GM23248 (cell line): ENCODE data around the gene TNIP1. TPM values are rescaled to one million over a fixed set of nuclear protein-coding genes. Genes with fewer than 3 reads are reported as not detected.

Experiments
- DNase-seq: peaks from one replicate; pipeline ENCODE4 v3.0.0-alpha.2; 2015
- H2AFZ ChIP-seq: fragments of 200-600 bp; sonication (generic); 2 replicates; pipeline ENCODE4 v1.6.1; 2016; ENCODE audit warnings: antibody characterized with exemption
- H3F3A ChIP-seq: fragments of 200-600 bp; sonication (generic); 2 replicates; pipeline ENCODE4 v1.6.1; 2016; ENCODE audit warnings: mild to moderate bottlenecking, antibody characterized with exemption, mixed run types; ENCODE audit not compliant: insufficient read depth
- H3K27ac ChIP-seq: fragments of 200-600 bp; sonication (generic); 2 replicates; pipeline ENCODE4 v1.5.1; 2016; ENCODE audit warnings: mild to moderate bottlenecking
- H3K27me3 ChIP-seq: fragments of 200-600 bp; sonication (generic); replicated peaks from 2 replicates; pipeline ENCODE4 v1.6.1; 2016; ENCODE audit warnings: mild to moderate bottlenecking; ENCODE audit not compliant: insufficient read depth
- H3K36me3 ChIP-seq: fragments of 200-600 bp; sonication (generic); 2 replicates; pipeline ENCODE4 v1.6.1; 2016; ENCODE audit warnings: low read depth, mild to moderate bottlenecking
- H3K4me1 ChIP-seq: fragments of 200-600 bp; sonication (generic); 2 replicates; pipeline ENCODE4 v1.6.1; 2016; ENCODE audit warnings: mild to moderate bottlenecking; ENCODE audit not compliant: insufficient read depth
- H3K4me2 ChIP-seq: fragments of 200-600 bp; sonication (generic); one replicate; pipeline ENCODE4 v1.6.1; 2016; ENCODE audit warnings: mild to moderate bottlenecking; ENCODE audit not compliant: unreplicated experiment
- H3K4me3 ChIP-seq: fragments of 200-600 bp; sonication (generic); 2 replicates; pipeline ENCODE4 v1.5.1; 2016; ENCODE audit warnings: mild to moderate bottlenecking
- H3K79me2 ChIP-seq: fragments of 200-600 bp; sonication (generic); 2 replicates; pipeline ENCODE4 v1.6.1; 2016; ENCODE audit warnings: mild to moderate bottlenecking; ENCODE audit not compliant: insufficient read depth
- H3K9ac ChIP-seq: fragments of 200-600 bp; sonication (generic); 2 replicates; pipeline ENCODE4 v1.6.1; 2016; ENCODE audit warnings: mild to moderate bottlenecking
- H3K9me2 ChIP-seq: fragments of 200-600 bp; sonication (generic); 2 replicates; pipeline ENCODE4 v1.6.1; 2016; ENCODE audit warnings: mixed run types, mild to moderate bottlenecking, moderate library complexity; ENCODE audit not compliant: insufficient read depth
- H3K9me3 ChIP-seq: fragments of 200-600 bp; sonication (generic); one replicate; pipeline ENCODE4 v1.6.1; 2017; ENCODE audit warnings: low read depth
- H4K20me1 ChIP-seq: fragments of 200-600 bp; sonication (generic); 2 replicates; pipeline ENCODE4 v1.6.0; 2016; ENCODE audit not compliant: insufficient read depth
- EZH2 ChIP-seq: fragments of 200-600 bp; sonication (generic); IDR thresholded peaks from 2 replicates; pipeline ENCODE4 v1.6.1; 2018; ENCODE audit warnings: antibody characterized with exemption, mild to moderate bottlenecking; ENCODE audit not compliant: insufficient read depth, poor library complexity, severe bottlenecking
- EZH2phosphoT487 ChIP-seq: fragments of 200-600 bp; sonication (generic); IDR thresholded peaks from 2 replicates; pipeline ENCODE4 v1.6.1; 2018; ENCODE audit warnings: antibody characterized with exemption, moderate library complexity, mild to moderate bottlenecking, low read depth; ENCODE audit not compliant: insufficient read depth
- WGBS, 2 experiments: methylation state at CpG; one replicate each; pipeline ENCODE4 v1.1.6; 2015 to 2017; ENCODE audit warnings: low lambda C conversion rate in 2 of 2, low coverage in 1 of 2; ENCODE audit errors: missing lambda C conversion rate in 2 of 2; 5-methylcytosine and 5-hydroxymethylcytosine counted together
- in situ Hi-C: fragments of 300-500 bp; cut with MboI; formaldehyde crosslinking; loops from 2 replicates; pipeline ENCODE4 v1.15.0; 2020
- polyA plus RNA-seq: library from polyadenylated mRNA; unstranded; fragments of >200 nt; fragmentation: Nextera tagmentation; extraction: Ambion mirVana; gene quantifications from 2 replicates; pipeline ENCODE4 v1.2.1, GENCODE V29; 2016
- total RNA-seq: library from RNA; depleted of rRNA; stranded (reverse); fragments of >200 nt; shearing (Covaris generic); gene quantifications from 2 replicates; pipeline ENCODE4 v1.2.3, GENCODE V29; 2014

TNIP1 gene
- total and polyA plus RNA-seq, 2 experiments from 2014 or later = 43.2 to 88.8 TPM

- in situ Hi-C loops = no loop called here
- TF ChIP-seq EZH2 = no peak
- TF ChIP-seq EZH2phosphoT487 = no peak
- Histone ChIP-seq H3K79me2 (no peaks in the 10 kb centered on the region), H3K27me3 (no peaks in the 10 kb centered on the region), H3K9me3 (no peaks in the 10 kb centered on the region), H3K4me3 (no peak overlapping the region), H4K20me1 (no peaks in the 10 kb centered on the region), H3K4me1 (peaks cover 15% of the 10 kb centered on the region; the same call in 1 of the 2 replicates), H3K9ac (no peak overlapping the region), H3K9me2 (no peaks in the 10 kb centered on the region), H2AFZ (no peak overlapping the region), H3F3A (peaks cover 29% of the 10 kb centered on the region), H3K36me3 (peaks cover 57% of the 10 kb centered on the region), H3K27ac (peak overlapping the region; percentile 38), H3K4me2 (no peak overlapping the region)
- DNase-seq = no peak
- 39 to 58% methylated on average over 2 of the region's 2 CpGs for WGBS, 2 experiments
Observed at GRCh38 chr5:151105561-151105960, 24.7 kb upstream of the TNIP1 start.

DNA sequence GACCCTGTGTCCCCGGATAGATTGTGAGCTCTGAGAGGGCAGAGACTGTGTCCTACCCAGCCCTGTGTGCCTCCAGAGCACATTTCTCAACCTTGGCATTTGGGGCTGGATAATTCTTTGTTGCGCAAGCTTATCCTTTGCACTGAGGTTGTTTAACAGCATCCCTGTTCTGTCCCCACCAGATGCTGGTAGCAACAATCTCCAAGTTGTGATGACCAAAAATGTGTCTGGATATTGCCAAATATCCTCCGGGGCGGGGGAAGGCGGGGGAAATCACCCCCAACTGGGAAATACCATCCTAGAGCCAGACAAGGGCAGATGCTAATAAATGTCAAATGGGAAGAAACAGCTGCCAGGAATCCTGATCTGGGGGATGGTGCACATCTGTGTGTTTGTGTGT, 24.0 kb upstream of the TNIP1 start:
- H3K27me3 ChIP-seq = no peaks in the 10 kb centered on the region
- H3K36me3 ChIP-seq = peaks cover 54% of the 10 kb centered on the region
- in situ Hi-C loops = no loop called here
- 26 to 37% methylated on average over 5 of the region's 5 CpGs for WGBS, 2 experiments
- peak overlapping the region; percentile 38; the same call in 1 of the 2 replicates for H3K9ac ChIP-seq
- H3K27ac ChIP-seq = peak overlapping the region; percentile 66
- H4K20me1 ChIP-seq = no peaks in the 10 kb centered on the region
- H3K9me2 ChIP-seq = no peaks in the 10 kb centered on the region
- no peak overlapping the region for H2AFZ ChIP-seq
- peak overlapping the region; percentile 50 for H3K4me2 ChIP-seq
- H3F3A ChIP-seq = peaks cover 35% of the 10 kb centered on the region
- TF ChIP-seq EZH2 = no peak
- TF ChIP-seq EZH2phosphoT487 = no peak
- peaks cover 15% of the 10 kb centered on the region; the same call in 1 of the 2 replicates for H3K4me1 ChIP-seq
- H3K4me3 ChIP-seq = no peak overlapping the region
- H3K79me2 ChIP-seq = no peaks in the 10 kb centered on the region
- DNase-seq = peak; percentile 86
- H3K9me3 ChIP-seq = no peaks in the 10 kb centered on the region

DNA sequence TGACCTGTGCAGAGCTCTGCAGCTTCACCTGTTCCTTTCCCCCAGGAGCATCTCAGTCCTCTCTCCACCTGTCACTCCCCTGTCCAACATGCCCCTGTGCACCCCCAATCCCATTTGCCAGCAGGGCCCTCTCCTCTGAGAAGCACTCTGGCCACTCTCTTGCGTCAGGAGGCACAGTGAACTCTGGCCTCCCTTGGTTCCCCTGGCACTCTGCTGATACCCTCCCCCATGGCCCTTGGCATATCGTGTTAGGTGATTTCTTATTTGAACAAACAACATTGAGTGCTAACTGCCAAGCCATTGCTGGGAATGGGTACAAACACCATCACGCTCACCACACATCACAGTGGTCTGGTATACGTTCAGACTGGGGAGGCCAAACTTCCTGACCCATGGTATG, 20.9 kb upstream of the TNIP1 start:
- Histone ChIP-seq H2AFZ (no peak overlapping the region), H3F3A (peaks cover 60% of the 10 kb centered on the region), H3K27ac (no peak overlapping the region), H3K36me3 (peaks cover 32% of the 10 kb centered on the region; the same call in 1 of the 2 replicates), H3K9me3 (no peaks in the 10 kb centered on the region), H3K9ac (no peak overlapping the region), H3K27me3 (no peaks in the 10 kb centered on the region), H3K4me2 (no peak overlapping the region), H3K4me3 (no peak overlapping the region), H3K9me2 (no peaks in the 10 kb centered on the region), H3K4me1 (peaks cover 9% of the 10 kb centered on the region; the same call in 1 of the 2 replicates), H4K20me1 (no peaks in the 10 kb centered on the region), H3K79me2 (no peaks in the 10 kb centered on the region)
- no peak for TF ChIP-seq EZH2phosphoT487
- TF ChIP-seq EZH2 = no peak
- WGBS, 2 experiments = 89 to 90% methylated on average over 4 of the region's 4 CpGs
- no peak for DNase-seq
- in situ Hi-C loops = no loop called here

- TF ChIP-seq EZH2phosphoT487 = no peak
- TF ChIP-seq EZH2 = no peak
- DNase-seq = no peak
- Histone ChIP-seq H3K36me3 (peaks cover 31% of the 10 kb centered on the region; the same call in 1 of the 2 replicates), H3K27me3 (no peaks in the 10 kb centered on the region), H3K4me2 (no peak overlapping the region), H3K9ac (no peak overlapping the region), H3K9me3 (no peaks in the 10 kb centered on the region), H3F3A (peaks cover 62% of the 10 kb centered on the region), H2AFZ (no peak overlapping the region), H4K20me1 (no peaks in the 10 kb centered on the region), H3K9me2 (no peaks in the 10 kb centered on the region), H3K27ac (no peak overlapping the region), H3K4me1 (peaks cover 9% of the 10 kb centered on the region; the same call in 1 of the 2 replicates), H3K4me3 (no peak overlapping the region), H3K79me2 (no peaks in the 10 kb centered on the region)
- in situ Hi-C loops = no loop called here
- WGBS, 2 experiments = 94 to 96% methylated on average over 9 of the region's 9 CpGs
Observed at GRCh38 chr5:151101151-151101550, 20.3 kb upstream of the TNIP1 start.
